Activated T-cell treated with anti-CD3 and anti-CD28 coated beads, Interleukin-2, amount 50 U/mL, for 72 hours (primary cell): ENCODE measurements around the gene UBL7. TPM values are rescaled to one million over a fixed set of nuclear protein-coding genes. Genes with fewer than 3 reads are reported as not detected.

Source experiments
- ATAC-seq, 2 donors: fragments of 150-1000 bp; cut with Tn5 transposase; replicated peaks in 1 of 2; 2 replicates each; pipeline ENCODE4 v1.10.0; 2021; ENCODE audit warnings: moderate library complexity in 2 of 2, mild to moderate bottlenecking in 1 of 2
- DNase-seq, 2 donors: peaks; one replicate each; pipeline ENCODE4 v3.0.0; 2021 to 2022; ENCODE audit warnings: mixed read lengths in 1 of 2
- H3K27ac Mint-ChIP-seq: one replicate; pipeline ENCODE4 v1.8.0; 2022; ENCODE audit warnings: mild to moderate bottlenecking, moderate library complexity, mixed read lengths
- H3K27me3 Mint-ChIP-seq: one replicate; pipeline ENCODE4 v1.8.0; 2022; ENCODE audit warnings: low read depth, mixed read lengths
- H3K36me3 Mint-ChIP-seq, 2 donors: one replicate each; pipeline ENCODE4 v1.8.0; 2022; ENCODE audit warnings: mixed read lengths in 2 of 2, mild to moderate bottlenecking in 1 of 2; ENCODE audit not compliant: insufficient read depth in 2 of 2
- H3K4me1 Mint-ChIP-seq: one replicate; pipeline ENCODE4 v1.8.0; 2022; ENCODE audit warnings: low read depth, mixed read lengths
- H3K4me3 Mint-ChIP-seq, 2 donors: one replicate each; pipeline ENCODE4 v1.8.0; 2022; ENCODE audit warnings: mild to moderate bottlenecking in 2 of 2, mixed read lengths in 2 of 2, moderate library complexity in 2 of 2
- H3K9me3 Mint-ChIP-seq, 2 donors: one replicate each; pipeline ENCODE4 v1.8.0; 2022; ENCODE audit warnings: mixed read lengths in 2 of 2
- total RNA-seq, 2 donors: library from RNA; stranded (reverse); gene quantifications; one replicate each; pipeline ENCODE4 v1.2.3, GENCODE V29; 2022

UBL7 gene
- total RNA-seq, 2 donors from 2014 or later, result 47.8 to 55.1 TPM

DNA sequence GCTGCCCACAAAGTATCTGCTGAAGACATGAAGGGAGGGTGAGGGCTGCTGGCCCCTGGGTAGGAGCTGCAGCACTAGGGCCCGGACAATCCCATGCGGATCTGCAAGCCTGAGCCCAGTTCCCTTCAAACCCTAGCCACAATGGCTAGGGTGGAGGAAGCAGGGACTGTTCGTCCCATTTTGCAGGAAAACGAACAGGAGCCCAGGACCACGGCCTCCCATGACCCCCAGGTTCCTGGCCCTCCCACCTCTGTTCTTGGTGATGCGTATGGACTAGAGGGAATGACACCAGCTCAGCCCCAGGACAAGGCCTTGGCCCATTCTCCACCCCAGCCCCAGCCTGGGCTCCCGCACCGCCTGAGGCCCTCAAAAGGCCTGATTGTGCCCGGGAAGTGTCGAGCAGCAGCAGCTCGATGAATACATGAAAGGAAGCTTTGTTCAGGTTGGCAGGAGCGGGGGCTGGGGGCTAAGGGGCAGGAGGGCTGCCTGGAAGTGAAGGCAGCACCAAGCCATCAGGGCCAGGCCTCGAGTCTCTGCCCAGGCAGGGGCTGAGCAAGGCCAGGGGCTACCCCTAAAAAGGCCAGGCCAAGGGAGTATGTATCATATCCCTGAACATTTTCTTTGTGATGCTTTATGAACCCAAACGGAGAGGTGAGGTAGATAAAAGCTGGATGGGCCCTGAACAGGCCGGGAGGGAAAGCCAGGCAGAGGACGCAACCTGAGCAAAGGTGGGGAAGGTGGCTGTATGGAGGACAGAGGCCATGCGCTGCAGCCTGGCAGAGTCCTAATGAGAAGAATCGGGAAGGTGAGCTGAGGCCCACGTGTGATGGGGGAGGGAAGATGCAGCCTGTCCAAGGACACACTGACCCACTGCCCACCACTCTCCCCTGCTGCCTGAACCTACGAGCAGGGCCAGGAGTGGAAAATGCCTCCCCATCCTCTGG, 39.4 kb downstream of the UBL7 start:
- peaks cover 82% of the 10 kb centered on the region for H3K4me1 Mint-ChIP-seq
- H3K9me3 Mint-ChIP-seq, result no peaks in the 10 kb centered on the region
- ATAC-seq (no peak), DNase-seq (no peak)
- no peaks in the 10 kb centered on the region for H3K27me3 Mint-ChIP-seq
- H3K4me3 Mint-ChIP-seq, result no peak overlapping the region
- H3K36me3 Mint-ChIP-seq, result peaks cover 0 to 6% of the 10 kb centered on the region in 2 donors
- no peak overlapping the region for H3K27ac Mint-ChIP-seq

DNA sequence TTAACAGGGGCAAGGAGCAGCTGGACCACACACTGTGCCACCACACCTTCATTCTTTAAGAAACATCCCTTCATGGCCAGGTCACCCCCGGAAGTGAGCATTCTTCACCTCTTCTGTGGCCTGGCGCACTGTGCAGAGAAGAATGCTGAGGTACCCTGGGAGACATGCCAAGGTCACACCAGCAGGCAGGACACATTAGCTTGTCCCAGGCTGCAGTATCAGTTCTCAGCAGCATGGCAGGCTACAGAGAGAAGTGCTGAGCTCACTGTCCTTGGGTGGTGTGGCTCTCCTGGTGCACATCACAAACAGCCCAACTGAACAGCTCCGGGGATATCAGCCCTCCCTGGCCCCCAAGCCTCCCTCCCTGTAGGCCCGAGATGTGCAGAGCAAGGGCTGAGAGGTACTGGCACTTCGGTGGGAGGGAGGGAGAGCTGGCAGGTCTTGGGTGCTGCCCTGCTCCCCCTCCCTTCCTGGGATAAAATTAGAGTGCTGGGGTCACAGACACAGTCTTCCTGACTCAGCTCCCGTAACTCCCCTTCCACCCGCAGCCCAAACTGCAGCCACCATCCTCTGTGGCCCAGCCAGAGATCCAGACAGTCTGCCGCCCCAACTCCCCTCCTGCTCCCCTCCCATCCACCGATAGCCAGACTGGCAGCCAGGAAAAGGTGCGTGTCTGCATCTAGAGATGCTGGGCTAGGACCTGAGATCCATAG, 40.6 kb downstream of the UBL7 start:
- peaks cover 82% of the 10 kb centered on the region for H3K4me1 Mint-ChIP-seq
- H3K36me3 Mint-ChIP-seq, result peaks cover 4% of the 10 kb centered on the region in 2 donors
- DNase-seq, result no peak
- H3K9me3 Mint-ChIP-seq, result no peaks in the 10 kb centered on the region
- H3K4me3 Mint-ChIP-seq, result peak overlapping the region in 1 of 2 donors; percentile 22
- H3K27ac Mint-ChIP-seq, result peak overlapping the region; percentile 31
- no peak for ATAC-seq
- no peaks in the 10 kb centered on the region for H3K27me3 Mint-ChIP-seq

DNA sequence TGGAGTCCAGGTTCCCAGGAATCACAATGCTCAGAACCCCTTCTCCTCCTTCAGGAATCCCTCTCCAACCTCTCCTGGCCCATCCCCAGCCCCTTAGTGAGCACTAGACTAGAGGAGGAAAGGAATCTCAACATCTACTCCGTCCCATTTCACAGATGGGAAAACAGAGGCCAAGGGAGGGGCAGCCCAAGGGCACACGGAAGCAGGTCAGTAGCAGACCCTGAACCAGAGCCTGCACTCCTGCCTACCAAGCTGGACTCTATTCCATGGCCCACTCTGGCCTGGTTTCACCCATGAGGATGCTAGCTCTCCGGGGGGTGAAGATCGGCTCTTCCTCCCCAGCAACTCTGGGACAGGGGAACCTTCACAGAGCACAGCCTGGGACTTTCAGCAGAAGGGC, 41.5 kb downstream of the UBL7 start:
- H3K4me3 Mint-ChIP-seq, result no peak overlapping the region
- H3K27ac Mint-ChIP-seq, result no peak overlapping the region
- no peaks in the 10 kb centered on the region for H3K27me3 Mint-ChIP-seq
- H3K4me1 Mint-ChIP-seq, result peaks cover 76% of the 10 kb centered on the region
- no peaks in the 10 kb centered on the region for H3K9me3 Mint-ChIP-seq
- peaks cover 6 to 7% of the 10 kb centered on the region in 2 donors for H3K36me3 Mint-ChIP-seq
- DNase-seq (no peak), ATAC-seq (no peak)

DNA sequence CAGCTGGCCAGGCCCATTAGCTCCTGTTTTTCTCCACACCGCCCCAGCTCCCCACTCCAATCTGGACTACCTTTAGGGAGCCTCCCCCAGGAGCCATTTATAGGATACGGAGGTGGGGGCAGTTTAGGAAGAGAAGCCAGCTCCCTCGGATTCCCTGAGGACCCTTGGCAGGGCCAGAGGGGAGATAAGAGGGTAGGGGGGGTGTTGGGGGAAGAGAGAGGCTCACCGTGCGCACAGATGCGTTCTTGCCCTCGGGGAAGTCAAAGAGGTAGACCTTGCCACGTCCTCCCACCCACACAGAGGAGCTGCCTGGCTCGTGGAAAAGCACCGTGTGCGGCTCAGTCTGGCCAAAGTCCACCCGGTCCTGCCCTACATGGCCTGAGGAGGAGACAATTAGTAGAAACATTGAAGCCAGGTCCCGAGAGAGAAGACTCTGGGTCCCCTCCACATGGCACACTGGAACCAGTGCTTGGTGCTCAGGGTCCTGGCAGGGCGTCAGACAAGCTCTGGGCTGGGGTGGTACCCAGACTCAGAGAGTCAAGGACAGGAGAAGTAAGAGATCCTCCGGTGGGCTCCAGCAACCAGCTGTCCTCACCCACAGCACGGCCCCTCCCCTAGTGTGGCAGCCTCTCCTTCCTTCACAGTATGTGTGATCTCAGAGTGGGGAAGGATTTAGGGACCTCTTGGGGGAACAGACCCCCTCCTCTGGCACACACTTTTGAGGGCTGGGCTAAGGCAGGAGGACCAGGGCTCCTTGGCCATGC, 42.2 kb downstream of the UBL7 start:
- DNase-seq, result no peak
- Mint-ChIP-seq H3K4me3 (no peak overlapping the region), H3K27ac (no peak overlapping the region), H3K4me1 (peaks cover 69% of the 10 kb centered on the region), H3K27me3 (no peaks in the 10 kb centered on the region), H3K36me3 (peaks cover 6 to 12% of the 10 kb centered on the region in 2 donors), H3K9me3 (no peaks in the 10 kb centered on the region)
- no peak for ATAC-seq

DNA sequence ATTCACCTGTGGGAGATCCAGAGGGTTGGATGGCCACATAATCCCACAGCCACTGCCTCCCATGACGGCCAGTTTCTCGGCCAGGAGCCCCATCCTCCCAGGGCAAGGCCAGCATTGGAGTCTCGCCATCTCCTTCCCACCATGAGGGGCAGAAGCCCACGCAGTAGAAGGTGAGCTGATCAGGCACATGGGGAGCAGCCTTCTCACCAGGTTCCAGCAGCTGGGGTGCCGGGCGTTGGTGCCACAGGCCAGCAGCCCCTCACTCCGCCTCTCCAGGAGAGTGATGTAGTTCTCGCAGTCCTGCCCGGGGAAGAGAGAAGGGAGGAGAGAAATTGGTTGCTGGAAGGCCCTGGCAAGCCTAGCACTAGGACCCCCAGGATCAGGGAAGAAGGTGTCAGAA, 43.3 kb downstream of the UBL7 start:
- H3K4me3 Mint-ChIP-seq, result no peak overlapping the region
- H3K36me3 Mint-ChIP-seq, result peaks cover 6 to 16% of the 10 kb centered on the region in 2 donors
- H3K27ac Mint-ChIP-seq, result no peak overlapping the region
- H3K4me1 Mint-ChIP-seq, result peaks cover 59% of the 10 kb centered on the region
- H3K27me3 Mint-ChIP-seq, result no peaks in the 10 kb centered on the region
- ATAC-seq (no peak), DNase-seq (no peak)
- H3K9me3 Mint-ChIP-seq, result no peaks in the 10 kb centered on the region

DNA sequence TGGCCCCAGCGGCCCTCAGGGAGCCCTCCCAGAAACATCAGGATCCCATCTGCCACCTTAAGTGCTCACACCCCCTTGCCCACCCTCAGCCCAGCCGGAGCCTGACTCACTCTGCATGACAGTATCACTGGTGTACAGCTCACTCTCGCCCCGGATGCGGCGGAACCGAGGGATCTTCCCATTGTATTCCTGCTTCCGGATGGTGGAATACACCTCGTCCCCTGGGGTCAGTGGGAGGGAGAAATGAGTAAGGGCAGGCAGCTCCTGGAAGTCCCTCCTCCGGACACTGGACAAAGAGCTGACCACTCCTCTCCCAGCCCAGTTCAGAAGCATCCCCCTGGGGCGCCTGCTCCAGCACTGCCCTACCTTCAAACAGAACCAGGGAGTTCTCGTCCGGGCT, 43.7 kb downstream of the UBL7 start:
- DNase-seq (no peak), ATAC-seq (no peak)
- peaks cover 57% of the 10 kb centered on the region for H3K4me1 Mint-ChIP-seq
- H3K9me3 Mint-ChIP-seq, result no peaks in the 10 kb centered on the region
- no peaks in the 10 kb centered on the region for H3K27me3 Mint-ChIP-seq
- no peak overlapping the region for H3K27ac Mint-ChIP-seq
- no peak overlapping the region for H3K4me3 Mint-ChIP-seq
- H3K36me3 Mint-ChIP-seq, result peaks cover 6 to 17% of the 10 kb centered on the region in 2 donors

DNA sequence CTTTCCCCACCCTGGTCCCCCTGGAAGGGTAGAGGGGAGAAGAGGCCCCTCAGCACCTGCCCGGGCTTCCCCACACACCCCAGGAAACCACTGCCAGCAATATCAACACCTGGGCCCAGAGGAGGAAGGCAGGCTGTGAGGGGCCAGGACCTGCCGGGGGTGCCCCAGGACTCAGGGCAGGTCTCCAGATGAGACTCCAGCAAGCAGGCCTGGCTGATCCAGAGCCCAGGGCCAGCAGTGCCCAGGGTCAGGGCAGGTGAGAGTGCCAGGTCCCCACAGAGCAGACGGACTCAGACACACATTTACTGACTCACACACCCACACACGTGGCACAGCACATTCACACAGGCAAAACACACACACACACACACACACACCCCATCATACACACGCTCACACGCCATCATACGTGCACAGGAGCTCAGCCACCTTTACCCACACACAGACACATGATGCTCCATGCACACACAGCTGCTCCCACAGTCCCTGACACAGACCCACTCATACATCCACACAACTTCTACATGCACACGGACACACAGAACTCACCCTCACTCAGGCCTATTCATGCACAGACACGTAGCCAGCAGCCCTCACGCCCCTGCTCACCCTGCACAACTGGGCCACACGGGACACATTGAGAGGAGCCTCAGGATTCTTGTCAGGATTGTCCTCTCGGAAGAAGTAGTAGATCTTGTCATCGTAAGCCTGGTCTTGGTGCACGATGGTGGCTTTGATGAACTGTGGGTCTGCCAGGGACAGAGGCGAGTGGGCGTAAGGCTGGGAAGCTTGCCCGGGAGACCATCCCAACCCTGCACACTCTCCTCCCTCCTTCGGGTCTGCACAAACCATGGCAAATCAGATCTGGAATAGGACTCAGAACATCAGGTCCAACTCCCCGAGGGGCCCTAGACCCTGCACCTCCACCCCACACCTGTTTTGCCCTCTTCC, 44.7 kb downstream of the UBL7 start:
- no peak overlapping the region for H3K27ac Mint-ChIP-seq
- no peaks in the 10 kb centered on the region for H3K9me3 Mint-ChIP-seq
- H3K4me3 Mint-ChIP-seq, result peak overlapping the region in 1 of 2 donors; percentile 2
- ATAC-seq (peak in 1 of 2 donors; percentile 32), DNase-seq (no peak)
- no peaks in the 10 kb centered on the region for H3K27me3 Mint-ChIP-seq
- peaks cover 47% of the 10 kb centered on the region for H3K4me1 Mint-ChIP-seq
- H3K36me3 Mint-ChIP-seq, result peaks cover 6 to 17% of the 10 kb centered on the region in 2 donors

DNA sequence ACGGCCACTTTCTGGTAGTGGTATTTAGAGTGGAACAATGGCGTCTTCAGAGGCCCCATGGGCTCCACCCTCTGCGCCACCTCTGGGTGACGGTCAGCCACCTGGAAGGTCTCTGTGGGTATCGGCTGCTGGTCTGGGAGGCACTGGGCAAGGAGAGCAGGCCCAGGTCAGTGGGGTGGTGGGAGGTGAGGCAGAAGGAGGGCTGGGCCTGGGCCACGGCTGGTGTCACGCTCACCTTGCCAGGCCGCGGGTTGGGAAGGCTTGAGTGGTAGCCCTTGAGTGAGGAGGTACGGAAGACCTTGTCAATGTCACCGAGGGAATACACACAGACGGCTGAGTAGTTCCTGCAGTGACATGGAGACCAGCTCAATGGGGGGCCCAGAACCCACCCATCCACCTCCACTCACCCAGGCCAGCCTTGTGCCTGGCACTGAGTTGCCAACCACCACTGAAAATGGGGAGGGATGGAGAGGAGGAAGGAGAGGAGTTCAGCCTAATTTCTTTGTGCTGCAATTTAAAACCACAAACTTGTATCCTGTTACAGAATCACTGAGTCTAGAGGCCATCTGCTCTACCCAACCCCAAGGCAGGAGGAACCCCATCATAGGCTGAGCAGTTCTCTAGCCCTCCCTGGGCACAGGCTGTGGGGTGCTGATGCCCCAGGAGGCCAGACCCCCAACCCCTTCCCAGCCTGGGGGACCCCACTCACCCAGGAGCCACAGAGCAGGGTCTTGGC, 46.2 kb downstream of the UBL7 start:
- DNase-seq (no peak), ATAC-seq (no peak)
- Mint-ChIP-seq H3K4me1 (peaks cover 37% of the 10 kb centered on the region), H3K4me3 (no peak overlapping the region), H3K9me3 (no peaks in the 10 kb centered on the region), H3K27ac (no peak overlapping the region), H3K36me3 (peaks cover 6 to 17% of the 10 kb centered on the region in 2 donors), H3K27me3 (no peaks in the 10 kb centered on the region)

DNA sequence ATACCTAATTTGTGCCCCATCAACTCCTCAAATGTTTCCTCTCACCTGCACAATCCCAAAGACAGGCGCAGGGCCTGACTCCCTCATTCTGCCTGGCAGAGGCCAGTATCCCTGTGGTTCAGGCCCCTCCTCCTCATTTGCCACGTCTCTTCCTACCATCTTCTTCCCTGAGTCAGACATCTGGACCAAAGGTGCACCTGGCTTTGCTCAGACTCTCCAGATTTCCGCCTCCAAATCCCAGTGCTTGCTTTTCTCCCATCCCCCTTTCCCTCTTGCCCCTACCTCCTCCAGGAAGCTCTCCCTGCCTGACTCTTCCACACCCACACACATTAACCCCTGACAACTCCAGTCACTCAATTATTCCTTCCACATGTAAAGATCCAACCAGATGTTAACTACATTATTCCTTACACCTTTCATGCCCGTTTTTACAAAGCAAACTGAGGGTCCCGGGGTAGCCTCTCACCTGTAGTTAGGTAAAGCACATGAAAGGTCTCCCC, 46.8 kb downstream of the UBL7 start:
- Mint-ChIP-seq H3K9me3 (no peaks in the 10 kb centered on the region), H3K27me3 (no peaks in the 10 kb centered on the region), H3K27ac (no peak overlapping the region), H3K4me1 (peaks cover 33% of the 10 kb centered on the region), H3K4me3 (no peak overlapping the region), H3K36me3 (peaks cover 6 to 17% of the 10 kb centered on the region in 2 donors)
- ATAC-seq (no peak), DNase-seq (no peak)

DNA sequence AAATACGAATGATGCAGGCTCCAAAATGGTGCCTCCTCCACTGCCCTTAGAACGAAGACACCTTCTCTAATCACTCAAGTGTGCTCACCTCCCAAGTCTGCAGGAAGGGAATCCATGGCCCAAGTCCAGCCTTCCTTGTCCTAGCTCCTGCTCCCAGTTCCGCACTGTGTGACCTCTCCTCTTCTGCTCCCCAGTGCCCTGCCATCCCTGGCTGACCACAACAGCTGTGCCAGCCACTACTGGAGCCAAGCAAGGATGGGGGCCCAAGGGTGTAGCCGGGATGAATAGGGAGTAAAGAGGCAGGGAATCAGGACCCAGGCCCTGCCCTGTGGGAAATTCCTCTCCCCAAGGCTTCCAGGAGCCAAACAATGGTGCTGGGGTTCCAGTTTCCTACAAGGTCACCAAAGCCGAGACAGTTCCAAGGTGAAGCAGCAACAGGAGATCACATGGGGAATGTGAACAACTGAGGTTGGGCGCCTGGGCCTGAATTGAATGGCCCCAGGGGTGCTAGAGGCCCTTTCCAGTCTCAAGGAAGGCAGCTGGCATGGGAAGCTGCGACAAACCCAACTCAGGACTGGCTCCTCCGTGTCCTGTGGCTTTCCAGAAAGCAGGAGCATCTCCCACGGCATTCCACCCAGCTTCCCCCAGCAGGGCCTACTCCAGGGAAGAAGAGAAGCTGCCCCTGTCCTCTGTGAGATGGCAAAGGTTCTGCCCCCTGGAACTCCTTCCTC, 47.4 kb downstream of the UBL7 start:
- no peak for ATAC-seq
- Mint-ChIP-seq H3K4me3 (no peak overlapping the region), H3K27ac (no peak overlapping the region), H3K9me3 (no peaks in the 10 kb centered on the region), H3K36me3 (peaks cover 6 to 17% of the 10 kb centered on the region in 2 donors), H3K27me3 (no peaks in the 10 kb centered on the region), H3K4me1 (peaks cover 28% of the 10 kb centered on the region)
- DNase-seq, result no peak

DNA sequence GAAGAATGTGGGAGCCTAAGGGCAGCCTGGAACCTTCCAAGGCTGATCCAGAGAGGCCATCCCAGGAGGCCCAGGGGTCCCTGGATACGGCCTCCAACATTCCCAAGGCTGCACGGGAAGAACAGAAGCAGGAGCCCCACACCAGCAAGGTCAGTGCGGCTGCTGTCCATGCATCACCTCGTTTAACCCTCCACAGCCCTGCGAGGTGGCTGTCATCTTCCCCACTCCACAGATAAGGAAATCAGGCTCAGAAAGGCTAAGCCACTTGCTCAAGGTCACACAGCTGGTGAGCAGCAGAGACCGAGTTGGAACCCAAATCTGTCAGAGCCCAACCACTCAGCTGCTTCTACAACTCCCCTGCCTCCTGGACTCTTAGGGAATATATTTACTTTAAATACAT, 48.8 kb downstream of the UBL7 start:
- Mint-ChIP-seq H3K4me3 (no peak overlapping the region), H3K9me3 (no peaks in the 10 kb centered on the region), H3K4me1 (peaks cover 27% of the 10 kb centered on the region), H3K27me3 (no peaks in the 10 kb centered on the region), H3K36me3 (peaks cover 6 to 17% of the 10 kb centered on the region in 2 donors), H3K27ac (no peak overlapping the region)
- no peak for ATAC-seq
- no peak for DNase-seq
